ENCODE data around the gene DNAH11. TPM values are rescaled to one million over a fixed set of nuclear protein-coding genes. Genes with fewer than 3 reads are reported as not detected.
"Not testable (repeated sequence)": the region's sequence is repeated elsewhere in the genome, so short reads cannot be mapped to it uniquely, and the experiment has no call there.

The DNAH11 gene, protein sequence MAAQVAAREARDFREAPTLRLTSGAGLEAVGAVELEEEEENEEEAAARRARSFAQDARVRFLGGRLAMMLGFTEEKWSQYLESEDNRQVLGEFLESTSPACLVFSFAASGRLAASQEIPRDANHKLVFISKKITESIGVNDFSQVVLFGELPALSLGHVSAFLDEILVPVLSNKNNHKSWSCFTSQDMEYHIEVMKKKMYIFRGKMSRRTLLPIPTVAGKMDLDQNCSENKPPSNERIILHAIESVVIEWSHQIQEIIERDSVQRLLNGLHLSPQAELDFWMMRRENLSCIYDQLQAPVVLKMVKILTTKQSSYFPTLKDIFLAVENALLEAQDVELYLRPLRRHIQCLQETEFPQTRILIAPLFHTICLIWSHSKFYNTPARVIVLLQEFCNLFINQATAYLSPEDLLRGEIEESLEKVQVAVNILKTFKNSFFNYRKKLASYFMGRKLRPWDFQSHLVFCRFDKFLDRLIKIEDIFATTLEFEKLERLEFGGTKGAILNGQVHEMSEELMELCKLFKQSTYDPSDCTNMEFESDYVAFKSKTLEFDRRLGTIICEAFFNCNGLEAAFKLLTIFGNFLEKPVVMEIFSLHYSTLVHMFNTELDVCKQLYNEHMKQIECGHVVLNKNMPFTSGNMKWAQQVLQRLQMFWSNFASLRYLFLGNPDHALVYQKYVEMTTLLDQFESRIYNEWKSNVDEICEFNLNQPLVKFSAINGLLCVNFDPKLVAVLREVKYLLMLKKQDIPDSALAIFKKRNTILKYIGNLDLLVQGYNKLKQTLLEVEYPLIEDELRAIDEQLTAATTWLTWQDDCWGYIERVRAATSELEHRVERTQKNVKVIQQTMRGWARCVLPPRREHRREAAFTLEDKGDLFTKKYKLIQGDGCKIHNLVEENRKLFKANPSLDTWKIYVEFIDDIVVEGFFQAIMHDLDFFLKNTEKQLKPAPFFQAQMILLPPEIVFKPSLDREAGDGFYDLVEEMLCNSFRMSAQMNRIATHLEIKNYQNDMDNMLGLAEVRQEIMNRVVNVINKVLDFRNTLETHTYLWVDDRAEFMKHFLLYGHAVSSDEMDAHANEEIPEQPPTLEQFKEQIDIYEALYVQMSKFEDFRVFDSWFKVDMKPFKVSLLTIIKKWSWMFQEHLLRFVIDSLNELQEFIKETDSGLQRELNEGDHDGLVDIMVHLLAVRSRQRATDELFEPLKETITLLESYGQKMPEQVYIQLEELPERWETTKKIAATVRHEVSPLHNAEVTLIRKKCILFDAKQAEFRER (N-terminal part only)
- 3.0 and 6.1 TPM in 2 replicates for total RNA-seq

DNA sequence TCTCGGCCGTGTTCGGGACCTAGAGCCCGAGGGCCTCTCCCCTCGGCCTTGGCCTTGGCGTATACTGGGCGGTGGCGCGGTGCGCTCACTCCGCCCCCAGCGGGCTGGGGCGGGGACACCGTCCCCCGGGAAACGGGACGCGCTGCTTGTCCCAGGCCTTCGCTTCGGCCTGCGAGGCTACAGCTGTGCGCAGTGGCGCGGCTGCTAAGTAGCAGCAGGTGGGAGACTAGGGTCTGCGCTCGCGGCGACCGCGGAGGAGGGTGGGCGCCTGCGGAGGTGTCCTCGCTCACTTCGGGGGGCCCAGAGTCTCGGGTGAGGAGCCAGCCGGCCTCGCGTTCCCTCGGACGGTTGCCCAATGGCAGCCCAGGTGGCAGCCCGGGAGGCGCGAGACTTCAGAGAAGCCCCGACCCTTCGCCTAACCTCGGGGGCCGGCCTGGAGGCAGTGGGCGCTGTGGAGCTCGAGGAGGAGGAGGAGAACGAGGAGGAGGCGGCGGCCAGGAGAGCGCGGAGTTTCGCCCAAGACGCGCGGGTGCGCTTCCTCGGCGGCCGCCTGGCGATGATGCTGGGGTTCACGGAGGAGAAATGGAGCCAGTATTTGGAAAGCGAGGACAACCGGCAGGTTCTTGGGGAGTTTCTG lies at the start of gene DNAH11:
DNAH11 (plus strand) TSS at position 149 of the 637 bp plus-strand sequence; CDS start at position 356, 207 bp downstream.
- peaks cover 7% of the 10 kb centered on the region for H3K36me3 Mint-ChIP-seq (ENCODE audit: low read depth)
- H3K27ac Mint-ChIP-seq = peak within 1 kb of the TSS; percentile 39
- peaks cover 43% of the 10 kb centered on the region for H3K27me3 Mint-ChIP-seq
- peak; percentile 86 for DNase-seq
- intact Hi-C loops (cut with micrococcal nuclease) = loop anchor here (5.0 to 10.0 kb wide), 3 partner anchors 116 to 394 kb away; partner anchors contain the start of gene SP4
- peak within 1 kb of the TSS; percentile 81 for H3K4me3 Mint-ChIP-seq
- H3K9me3 Mint-ChIP-seq = peaks cover 8% of the 10 kb centered on the region
- H3K4me1 Mint-ChIP-seq = peaks cover 16% of the 10 kb centered on the region

DNA sequence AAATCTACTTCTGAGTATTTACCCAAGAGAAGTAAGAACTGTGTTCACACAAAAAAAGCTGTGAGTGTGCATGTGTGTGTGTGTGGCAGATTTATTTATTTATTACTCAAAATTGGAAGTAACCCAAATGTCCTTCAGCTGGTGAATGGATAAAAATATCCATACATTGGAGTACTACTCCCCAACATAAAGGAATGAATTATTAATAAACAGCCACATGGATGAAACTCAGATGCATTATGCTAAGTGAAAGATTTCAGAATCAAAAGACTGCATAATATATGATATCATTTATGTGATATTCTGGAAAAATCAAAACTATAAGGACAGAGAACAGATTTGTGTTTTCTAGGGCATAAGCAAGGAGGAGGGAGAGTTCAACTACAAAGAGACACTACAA lies 47.1 kb upstream of the DNAH11 start:
- Mint-ChIP-seq H3K4me3 (no peak overlapping the region), H3K9me3 (peaks cover 20% of the 10 kb centered on the region), H3K27ac (no peak overlapping the region), H3K27me3 (no peaks in the 10 kb centered on the region), H3K4me1 (no peaks in the 10 kb centered on the region), H3K36me3 (ENCODE audit: low read depth) (peaks cover 70% of the 10 kb centered on the region)
- intact Hi-C loops (cut with micrococcal nuclease) = no loop called here
- no peak for DNase-seq

DNA sequence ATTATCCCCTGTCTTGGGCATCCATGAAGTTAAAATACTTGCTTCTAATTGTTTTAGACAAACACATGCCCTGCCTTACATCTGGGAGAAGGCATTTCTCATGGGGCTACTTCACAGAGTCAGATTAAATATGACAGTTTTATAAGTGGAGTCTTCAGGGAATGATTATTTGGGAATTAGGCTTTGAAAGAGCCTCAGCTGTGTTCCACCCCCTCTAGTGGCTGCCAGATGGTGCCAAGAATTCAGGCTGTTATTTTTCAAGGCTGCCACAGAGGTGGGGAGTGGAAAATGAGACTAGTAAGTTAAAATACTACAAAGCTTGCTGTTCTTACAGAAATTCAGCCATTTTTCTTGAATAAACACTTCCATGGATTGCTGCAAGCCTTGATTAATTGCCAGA lies 45.8 kb upstream of the DNAH11 start:
- H3K9me3 Mint-ChIP-seq = peaks cover 18% of the 10 kb centered on the region
- intact Hi-C loops (cut with micrococcal nuclease) = no loop called here
- DNase-seq = no peak

DNA sequence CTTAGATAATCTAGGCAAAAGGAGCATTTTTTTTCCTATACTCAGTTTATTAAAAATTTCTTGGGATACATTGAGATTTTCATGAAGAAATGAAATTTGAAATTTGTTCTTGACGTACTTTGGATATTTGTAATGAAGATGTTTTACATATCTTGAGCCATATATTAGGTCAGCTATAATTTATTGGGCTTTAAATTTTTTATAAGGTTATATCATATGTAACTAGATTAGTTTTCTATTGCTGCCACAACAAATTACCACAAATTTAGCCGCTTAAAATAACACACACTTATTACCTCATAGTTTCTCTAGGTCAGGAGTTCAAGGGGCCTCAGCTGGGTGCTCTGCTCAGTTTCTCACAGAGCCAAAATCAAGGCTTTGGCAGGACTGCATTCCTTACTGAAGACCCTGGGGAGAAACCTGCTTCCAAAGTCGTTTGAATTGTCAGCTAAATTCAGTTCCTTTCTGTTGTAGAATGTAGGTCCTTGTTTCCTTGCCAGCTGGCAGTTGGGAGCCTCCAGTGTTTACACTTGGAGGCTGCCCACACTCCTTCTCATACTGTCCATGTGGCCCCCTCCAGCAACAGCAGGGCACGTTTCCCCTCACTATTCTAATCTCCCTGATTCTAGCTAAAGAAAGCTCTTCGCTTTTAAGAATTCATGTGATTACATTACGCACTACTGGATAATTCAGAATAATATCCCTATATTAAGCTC lies 42.6 kb upstream of the DNAH11 start:
- intact Hi-C loops (cut with micrococcal nuclease) = no loop called here
- Mint-ChIP-seq H3K27me3 (no peaks in the 10 kb centered on the region), H3K36me3 (ENCODE audit: low read depth) (peaks cover 78% of the 10 kb centered on the region), H3K4me1 (peaks cover 4% of the 10 kb centered on the region), H3K9me3 (peaks cover 25% of the 10 kb centered on the region), H3K27ac (no peak overlapping the region), H3K4me3 (no peak overlapping the region)
- DNase-seq = no peak

More for the DNA sequence above, 45.8 kb upstream of the DNAH11 start:
- Mint-ChIP-seq H3K36me3 (ENCODE audit: low read depth) (peaks cover 71% of the 10 kb centered on the region), H3K4me3 (no peak overlapping the region), H3K27me3 (no peaks in the 10 kb centered on the region), H3K4me1 (no peaks in the 10 kb centered on the region), H3K27ac (no peak overlapping the region)

DNA sequence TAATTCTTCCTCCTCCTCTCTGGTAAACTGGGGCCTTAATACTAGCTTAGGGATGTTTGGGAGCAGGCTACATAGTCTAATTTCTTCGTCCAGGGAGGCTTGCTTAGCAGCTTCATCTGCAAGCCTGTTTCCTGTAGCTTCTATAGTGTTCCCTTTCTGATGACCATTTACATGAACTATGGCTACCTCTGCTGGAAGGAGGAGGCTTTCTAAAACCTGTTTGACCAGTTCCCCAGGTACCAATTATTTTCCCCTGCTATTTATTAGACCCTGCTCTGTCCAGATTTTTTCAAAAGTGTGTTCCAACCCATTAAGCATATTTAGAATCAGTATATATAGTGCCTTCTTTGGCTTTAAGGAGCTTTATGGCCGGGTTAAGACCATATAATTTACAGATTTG lies 38.8 kb upstream of the DNAH11 start:
- peak overlapping the region; percentile 39 for H3K27ac Mint-ChIP-seq
- peaks cover 90% of the 10 kb centered on the region for H3K36me3 Mint-ChIP-seq (ENCODE audit: low read depth)

DNA sequence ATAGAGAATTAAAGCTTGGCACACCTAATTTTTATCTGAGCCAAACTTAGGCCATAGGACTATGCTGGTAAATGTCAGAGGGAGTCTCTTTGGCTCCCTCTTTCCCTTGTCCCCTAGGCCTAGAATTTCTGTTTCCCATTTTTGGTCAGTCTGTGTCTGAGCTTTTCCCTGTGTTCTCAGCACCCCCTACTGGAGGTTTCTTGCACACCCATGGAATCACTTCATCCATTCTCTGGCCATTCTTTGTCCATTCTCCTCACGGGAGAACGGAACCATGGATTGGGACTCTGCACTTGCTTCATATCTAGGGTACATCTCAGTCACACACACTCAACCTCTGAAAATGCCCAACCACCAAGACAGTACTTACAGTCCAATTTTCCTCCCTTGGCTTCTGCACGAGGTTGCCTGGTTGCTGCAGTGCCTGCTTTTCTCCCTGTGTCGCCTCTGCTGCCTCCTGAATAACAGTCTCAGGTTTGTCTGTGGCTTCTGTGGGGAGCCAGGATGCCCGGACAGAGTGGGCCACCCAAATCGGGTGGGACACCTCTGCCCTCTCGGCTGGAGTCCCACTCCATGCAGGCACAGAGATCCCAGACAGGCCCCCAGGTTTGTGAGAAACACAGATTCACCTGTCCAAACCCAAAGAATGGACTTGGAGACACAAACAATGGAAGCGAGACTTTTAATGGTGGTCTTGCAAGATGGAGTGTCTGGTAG lies 35.1 kb upstream of the DNAH11 start:
- H3K4me1 Mint-ChIP-seq = peaks cover 4% of the 10 kb centered on the region
- H3K27ac Mint-ChIP-seq = no peak overlapping the region
- H3K4me3 Mint-ChIP-seq = no peak overlapping the region
- intact Hi-C loops (cut with micrococcal nuclease) = loop anchor here (2.0 kb wide), 1 partner anchor 253 kb away; no protein-coding TSS in a partner anchor
- peaks cover 22% of the 10 kb centered on the region for H3K9me3 Mint-ChIP-seq
- peaks cover 82% of the 10 kb centered on the region for H3K36me3 Mint-ChIP-seq (ENCODE audit: low read depth)
- H3K27me3 Mint-ChIP-seq = no peaks in the 10 kb centered on the region
- DNase-seq = peak; percentile 73

More for the DNA sequence above, 38.8 kb upstream of the DNAH11 start:
- peaks cover 4% of the 10 kb centered on the region for H3K4me1 Mint-ChIP-seq
- peaks cover 36% of the 10 kb centered on the region for H3K9me3 Mint-ChIP-seq
- H3K4me3 Mint-ChIP-seq = no peak overlapping the region
- peak; percentile 24 for DNase-seq
- intact Hi-C loops (cut with micrococcal nuclease) = no loop called here
- H3K27me3 Mint-ChIP-seq = no peaks in the 10 kb centered on the region

DNA sequence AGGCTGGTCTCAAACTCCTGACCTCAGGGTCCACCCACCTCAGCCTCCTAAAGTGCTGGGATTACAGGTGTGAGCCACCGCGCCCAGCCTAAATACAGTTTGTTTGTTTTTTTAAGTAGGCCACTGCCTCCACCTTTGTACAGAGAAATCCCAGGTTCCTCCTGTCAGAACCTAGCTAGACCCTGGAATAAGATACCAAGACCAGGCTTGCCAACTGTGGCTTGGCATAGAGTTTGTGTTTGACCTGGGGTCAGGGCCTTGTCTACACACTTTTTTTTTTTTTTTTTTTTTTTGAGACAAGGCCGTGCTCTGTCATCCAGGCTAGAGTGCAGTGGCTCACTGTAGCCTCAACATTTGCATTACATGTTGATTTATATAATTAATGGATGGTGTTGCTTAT lies 34.3 kb upstream of the DNAH11 start:
- intact Hi-C loops (cut with micrococcal nuclease) = no loop called here
- peaks cover 22% of the 10 kb centered on the region for H3K9me3 Mint-ChIP-seq
- no peak overlapping the region for H3K4me3 Mint-ChIP-seq
- peaks cover 77% of the 10 kb centered on the region for H3K36me3 Mint-ChIP-seq (ENCODE audit: low read depth)
- no peaks in the 10 kb centered on the region for H3K4me1 Mint-ChIP-seq
- DNase-seq = no peak
- H3K27ac Mint-ChIP-seq = no peak overlapping the region
- H3K27me3 Mint-ChIP-seq = no peaks in the 10 kb centered on the region

DNA sequence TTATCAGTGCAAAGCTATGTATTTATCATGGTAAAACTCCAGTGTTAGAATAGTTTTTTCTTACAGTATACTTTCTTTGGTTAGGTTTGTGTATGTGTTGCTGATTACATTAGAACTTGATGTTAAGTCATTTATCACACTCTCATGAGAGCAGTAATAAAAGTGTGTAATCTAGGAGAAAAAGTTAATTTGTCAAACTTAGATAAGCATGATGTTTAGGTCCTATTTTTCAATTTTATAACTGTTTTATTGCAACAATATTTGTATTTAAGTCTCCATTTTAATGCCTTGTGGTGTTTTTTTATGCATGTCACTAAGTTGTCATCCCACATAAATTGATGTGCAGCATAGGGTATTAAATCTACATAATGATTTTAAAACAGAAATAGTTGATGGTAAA lies 28.8 kb upstream of the DNAH11 start:
- no peaks in the 10 kb centered on the region for H3K9me3 Mint-ChIP-seq
- no peaks in the 10 kb centered on the region for H3K4me1 Mint-ChIP-seq
- intact Hi-C loops (cut with micrococcal nuclease) = no loop called here
- H3K27ac Mint-ChIP-seq = no peak overlapping the region
- no peak for DNase-seq
- peaks cover 27% of the 10 kb centered on the region for H3K36me3 Mint-ChIP-seq (ENCODE audit: low read depth)
- no peak overlapping the region for H3K4me3 Mint-ChIP-seq
- no peaks in the 10 kb centered on the region for H3K27me3 Mint-ChIP-seq

DNA sequence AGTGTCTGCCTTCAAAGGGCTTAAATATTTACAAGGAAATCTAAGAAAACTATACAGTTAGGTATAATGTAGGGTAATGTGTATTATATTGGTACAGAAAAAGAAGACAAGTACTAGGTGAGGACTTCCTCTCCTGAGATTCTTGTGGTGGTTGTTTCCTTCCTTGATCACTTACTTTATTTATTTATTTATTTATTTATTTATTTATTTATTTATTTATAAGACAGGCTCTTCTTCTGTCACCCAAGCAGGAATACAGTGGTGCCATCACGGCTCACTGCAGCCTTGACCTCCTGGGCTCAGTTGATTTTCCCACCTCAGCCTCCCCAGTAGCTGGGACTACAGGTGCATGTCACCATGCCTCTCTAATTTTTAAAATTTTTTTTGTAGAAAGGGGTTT lies 18.2 kb upstream of the DNAH11 start:
- intact Hi-C loops (cut with micrococcal nuclease) = loop anchor here (5.0 kb wide), 1 partner anchor 262 kb away; no protein-coding TSS in a partner anchor
- Mint-ChIP-seq H3K36me3 (ENCODE audit: low read depth) (no peaks in the 10 kb centered on the region), H3K27ac (no peak overlapping the region), H3K4me3 (no peak overlapping the region), H3K9me3 (peaks cover 5% of the 10 kb centered on the region), H3K27me3 (peaks cover 9% of the 10 kb centered on the region), H3K4me1 (no peaks in the 10 kb centered on the region)
- no peak for DNase-seq

DNA sequence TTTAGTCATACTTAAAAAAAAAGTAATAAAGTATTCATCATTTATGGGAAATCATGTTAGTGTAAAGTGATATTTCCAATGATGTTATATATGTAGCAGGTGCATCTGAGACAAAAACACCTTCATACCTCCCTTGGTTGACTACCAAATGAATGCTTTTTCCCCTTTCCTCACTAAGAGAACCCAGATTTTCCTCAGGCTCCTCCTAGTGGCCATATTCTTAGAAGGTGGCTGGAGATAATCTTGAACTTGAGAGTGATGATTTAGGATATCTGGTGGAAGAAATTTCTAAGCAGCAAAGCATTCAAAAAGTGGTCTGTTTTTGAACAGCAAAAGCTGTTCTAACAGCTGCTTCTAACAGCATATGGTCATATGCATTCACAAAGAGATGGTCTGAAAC lies 16.8 kb upstream of the DNAH11 start:
- Mint-ChIP-seq H3K9me3 (peaks cover 4% of the 10 kb centered on the region), H3K4me1 (no peaks in the 10 kb centered on the region), H3K27ac (no peak overlapping the region), H3K27me3 (peaks cover 19% of the 10 kb centered on the region), H3K4me3 (no peak overlapping the region), H3K36me3 (ENCODE audit: low read depth) (no peaks in the 10 kb centered on the region)
- intact Hi-C loops (cut with micrococcal nuclease) = loop anchor here (5.0 kb wide), 1 partner anchor 264 kb away; no protein-coding TSS in a partner anchor
- DNase-seq = peak; percentile 68

DNA sequence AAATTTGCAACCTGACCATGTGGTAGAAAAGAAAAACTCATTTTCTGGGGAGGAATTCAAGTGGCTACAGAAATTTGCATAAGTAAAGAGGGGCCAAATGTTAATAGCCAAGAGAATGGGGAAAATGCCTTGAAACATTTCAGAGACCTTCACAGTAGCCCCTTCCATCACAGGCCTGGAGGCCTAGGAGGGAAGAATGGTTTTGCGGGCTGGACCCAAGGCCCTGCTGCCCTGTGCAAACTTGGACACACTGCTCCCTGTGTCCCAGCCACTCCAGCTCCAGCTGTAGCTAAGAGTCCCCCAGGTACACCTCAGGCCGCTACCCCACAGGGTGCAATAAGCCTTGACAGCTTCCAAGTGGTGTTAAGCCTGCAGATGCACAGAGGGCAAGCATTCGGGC lies 16.4 kb upstream of the DNAH11 start:
- no peak overlapping the region for H3K4me3 Mint-ChIP-seq
- H3K27ac Mint-ChIP-seq = no peak overlapping the region
- no peaks in the 10 kb centered on the region for H3K36me3 Mint-ChIP-seq (ENCODE audit: low read depth)
- intact Hi-C loops (cut with micrococcal nuclease) = loop anchor here (5.0 kb wide), 1 partner anchor 264 kb away; no protein-coding TSS in a partner anchor
- no peaks in the 10 kb centered on the region for H3K9me3 Mint-ChIP-seq
- peaks cover 23% of the 10 kb centered on the region for H3K27me3 Mint-ChIP-seq
- DNase-seq = no peak
- no peaks in the 10 kb centered on the region for H3K4me1 Mint-ChIP-seq

DNA sequence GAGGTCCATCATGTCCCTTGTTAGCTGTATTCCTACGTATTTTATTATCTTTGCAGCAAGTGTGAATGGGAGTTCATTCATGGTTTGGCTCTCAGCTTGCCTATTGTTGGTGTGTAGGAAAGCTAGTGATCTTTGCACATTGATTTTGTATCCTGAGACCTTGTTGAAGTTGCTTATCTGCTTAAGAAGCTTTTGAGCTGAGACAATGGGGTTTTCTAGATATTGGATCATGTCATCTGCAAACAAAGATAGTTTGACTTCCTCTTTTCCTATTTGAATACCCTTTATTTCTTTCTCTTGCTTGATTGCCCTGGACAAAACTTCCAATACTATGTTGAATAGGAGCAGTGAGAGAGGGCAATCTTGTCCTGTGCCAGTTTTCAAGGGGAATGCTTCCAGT lies 10.4 kb upstream of the DNAH11 start:
- H3K9me3 Mint-ChIP-seq; H3K36me3 Mint-ChIP-seq (ENCODE audit: low read depth); H3K4me1 Mint-ChIP-seq; DNase-seq; H3K4me3 Mint-ChIP-seq; H3K27ac Mint-ChIP-seq; intact Hi-C loops (cut with micrococcal nuclease): not testable (repeated sequence)
- H3K27me3 Mint-ChIP-seq = peaks cover 45% of the 10 kb centered on the region

Data from activated CD4-positive, alpha-beta T cell treated with anti-CD3 and anti-CD28 coated beads, Interleukin-2, amount 10 ng/mL, durations not matched to agents 24 days and 14 days (primary cell).